ENCODE results near the gene RNF141. TPM values are rescaled to one million over a fixed set of nuclear protein-coding genes. Genes with fewer than 3 reads are reported as not detected.

The RNF141 gene
- total RNA-seq, 1 donor from 2014 or later: 15.4 TPM

DNA sequence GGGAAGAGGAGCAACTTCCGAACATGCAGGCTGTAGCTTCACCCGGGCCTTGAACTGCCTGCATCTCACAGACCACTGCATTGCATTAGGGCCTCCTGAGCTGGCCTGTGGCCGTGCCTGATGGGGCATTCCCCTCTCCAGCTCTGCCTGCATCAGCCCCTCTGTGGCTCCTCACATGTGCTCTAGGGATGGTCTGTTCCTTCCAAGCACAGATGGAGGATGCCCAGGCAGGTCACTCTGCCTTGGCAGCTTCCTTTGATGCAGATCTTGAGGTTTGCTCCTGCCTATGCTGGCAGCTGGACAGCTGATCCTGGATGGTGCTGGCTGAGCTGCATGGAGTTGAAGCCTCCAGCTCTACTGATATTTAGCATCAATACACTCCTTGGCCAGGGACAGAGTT lies 57.4 kb downstream of the RNF141 start:
- H3K4me3 Mint-ChIP-seq: no peak overlapping the region
- no peak for DNase-seq
- peaks cover 36% of the 10 kb centered on the region for H3K36me3 Mint-ChIP-seq (ENCODE audit: low read depth)
- H3K27ac Mint-ChIP-seq: no peak overlapping the region
- no peaks in the 10 kb centered on the region for H3K27me3 Mint-ChIP-seq
- H3K4me1 Mint-ChIP-seq: peaks cover 11% of the 10 kb centered on the region
- intact Hi-C loops (cut with micrococcal nuclease): no loop called here
- no peaks in the 10 kb centered on the region for H3K9me3 Mint-ChIP-seq

DNA sequence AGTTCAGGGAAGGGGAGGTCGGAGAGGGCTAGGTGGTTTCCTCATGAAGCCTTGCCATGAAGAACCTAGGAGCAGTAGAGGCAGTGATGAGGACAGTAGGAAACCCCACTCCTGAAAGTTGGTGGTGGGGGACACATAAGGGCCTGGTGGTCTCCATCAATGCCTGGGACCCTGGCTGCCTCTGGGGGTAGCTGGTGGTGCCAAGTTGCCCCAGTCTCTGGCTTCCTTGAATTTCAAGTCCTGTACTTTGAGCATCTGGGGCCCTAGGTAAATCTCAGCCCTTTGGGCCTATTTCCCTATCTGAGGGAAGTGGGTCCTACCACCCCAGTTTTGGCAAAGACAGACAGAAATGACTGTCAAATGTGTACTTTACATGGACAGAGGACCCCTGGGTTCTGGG lies 57.8 kb downstream of the RNF141 start:
- H3K27me3 Mint-ChIP-seq: no peaks in the 10 kb centered on the region
- no peak overlapping the region for H3K4me3 Mint-ChIP-seq
- no peaks in the 10 kb centered on the region for H3K9me3 Mint-ChIP-seq
- H3K4me1 Mint-ChIP-seq: peaks cover 10% of the 10 kb centered on the region
- no peak overlapping the region for H3K27ac Mint-ChIP-seq
- intact Hi-C loops (cut with micrococcal nuclease): no loop called here
- peaks cover 35% of the 10 kb centered on the region for H3K36me3 Mint-ChIP-seq (ENCODE audit: low read depth)
- DNase-seq: no peak

DNA sequence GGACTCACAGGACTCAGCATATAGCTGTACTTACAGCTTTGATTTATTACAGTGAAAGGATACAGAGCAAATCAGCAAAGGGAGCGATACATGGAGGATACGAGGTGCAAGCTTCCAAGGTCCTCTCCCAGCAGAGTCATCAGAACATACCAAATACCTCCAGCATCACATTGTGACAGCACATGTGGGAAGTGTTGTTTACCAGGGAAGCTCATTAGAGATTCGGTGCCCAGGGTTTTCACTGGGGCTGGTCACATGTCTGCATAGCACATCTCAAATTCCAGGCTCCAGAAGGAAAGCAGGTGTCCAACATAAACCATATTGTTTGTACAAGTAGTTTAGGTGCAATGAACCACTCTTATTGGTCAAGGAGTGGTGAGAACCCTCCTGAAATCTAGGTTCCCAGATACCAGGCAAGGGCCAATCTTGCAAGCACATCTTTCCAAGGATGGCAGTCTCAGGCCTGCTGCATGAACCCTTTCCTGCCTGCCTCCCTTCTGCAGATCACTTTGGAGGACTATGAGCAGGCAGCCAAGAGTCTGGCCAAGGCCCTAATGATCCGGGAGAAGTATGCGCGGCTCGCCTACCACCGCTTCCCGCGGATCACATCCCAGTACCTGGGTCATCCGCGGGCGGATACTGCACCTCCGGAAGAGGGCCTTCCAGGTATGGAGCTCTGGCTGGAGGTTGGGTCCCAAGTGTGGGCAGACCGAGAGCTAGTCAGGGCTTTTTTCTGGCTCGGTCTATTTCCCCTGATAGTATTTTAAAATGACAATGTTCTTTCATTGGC lies 59.2 kb downstream of the RNF141 start:
- no peak for DNase-seq
- H3K4me3 Mint-ChIP-seq: no peak overlapping the region
- H3K27ac Mint-ChIP-seq: no peak overlapping the region
- H3K36me3 Mint-ChIP-seq (ENCODE audit: low read depth): peaks cover 34% of the 10 kb centered on the region
- intact Hi-C loops (cut with micrococcal nuclease): no loop called here
- H3K9me3 Mint-ChIP-seq: no peaks in the 10 kb centered on the region
- no peaks in the 10 kb centered on the region for H3K27me3 Mint-ChIP-seq
- H3K4me1 Mint-ChIP-seq: peaks cover 5% of the 10 kb centered on the region

DNA sequence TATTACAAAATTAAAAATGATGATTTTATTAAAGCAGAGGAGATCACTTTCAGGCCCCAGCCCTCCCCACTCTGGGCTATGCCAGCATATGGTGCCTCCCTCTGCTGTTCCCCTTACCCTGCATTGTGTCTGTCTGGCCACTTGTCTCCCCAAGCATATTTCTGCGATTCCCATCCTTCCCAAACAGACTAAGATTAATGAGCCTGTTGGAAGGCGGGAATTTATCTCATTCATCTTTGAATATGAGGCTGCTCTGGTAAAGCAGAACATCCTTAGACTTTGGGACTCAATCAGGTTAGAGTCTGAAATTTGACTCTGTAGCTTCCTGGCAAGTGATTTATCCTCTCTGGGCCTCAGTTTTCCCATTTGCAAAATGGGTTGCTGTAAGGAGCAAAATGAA lies 60.2 kb downstream of the RNF141 start:
- no peak overlapping the region for H3K27ac Mint-ChIP-seq
- no peak for DNase-seq
- no peaks in the 10 kb centered on the region for H3K27me3 Mint-ChIP-seq
- intact Hi-C loops (cut with micrococcal nuclease): no loop called here
- peaks cover 5% of the 10 kb centered on the region for H3K4me1 Mint-ChIP-seq
- peaks cover 35% of the 10 kb centered on the region for H3K36me3 Mint-ChIP-seq (ENCODE audit: low read depth)
- H3K9me3 Mint-ChIP-seq: no peaks in the 10 kb centered on the region
- no peak overlapping the region for H3K4me3 Mint-ChIP-seq

DNA sequence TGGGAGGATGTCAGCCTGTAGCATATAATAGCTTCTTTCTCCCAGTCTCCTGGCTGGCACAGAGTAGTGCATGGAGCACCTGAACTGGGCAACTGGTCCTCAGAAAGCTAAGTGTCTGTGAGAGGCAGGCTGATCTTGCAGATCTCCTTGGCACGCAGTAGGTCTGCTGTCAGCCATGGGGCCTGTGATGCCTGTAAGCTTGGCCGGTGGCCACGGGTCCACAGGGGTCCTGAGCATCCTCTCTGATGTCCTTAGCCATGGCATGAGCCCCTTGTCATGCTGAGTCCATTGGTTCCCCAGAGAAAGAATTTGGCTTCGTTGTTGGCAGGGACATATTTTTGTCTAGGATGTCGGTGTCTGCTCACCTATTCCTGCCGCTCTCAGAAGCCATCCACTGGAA lies 61.0 kb downstream of the RNF141 start:
- no peaks in the 10 kb centered on the region for H3K9me3 Mint-ChIP-seq
- peaks cover 5% of the 10 kb centered on the region for H3K4me1 Mint-ChIP-seq
- intact Hi-C loops (cut with micrococcal nuclease): no loop called here
- H3K27me3 Mint-ChIP-seq: no peaks in the 10 kb centered on the region
- H3K27ac Mint-ChIP-seq: no peak overlapping the region
- H3K36me3 Mint-ChIP-seq (ENCODE audit: low read depth): peaks cover 39% of the 10 kb centered on the region
- H3K4me3 Mint-ChIP-seq: no peak overlapping the region
- no peak for DNase-seq

DNA sequence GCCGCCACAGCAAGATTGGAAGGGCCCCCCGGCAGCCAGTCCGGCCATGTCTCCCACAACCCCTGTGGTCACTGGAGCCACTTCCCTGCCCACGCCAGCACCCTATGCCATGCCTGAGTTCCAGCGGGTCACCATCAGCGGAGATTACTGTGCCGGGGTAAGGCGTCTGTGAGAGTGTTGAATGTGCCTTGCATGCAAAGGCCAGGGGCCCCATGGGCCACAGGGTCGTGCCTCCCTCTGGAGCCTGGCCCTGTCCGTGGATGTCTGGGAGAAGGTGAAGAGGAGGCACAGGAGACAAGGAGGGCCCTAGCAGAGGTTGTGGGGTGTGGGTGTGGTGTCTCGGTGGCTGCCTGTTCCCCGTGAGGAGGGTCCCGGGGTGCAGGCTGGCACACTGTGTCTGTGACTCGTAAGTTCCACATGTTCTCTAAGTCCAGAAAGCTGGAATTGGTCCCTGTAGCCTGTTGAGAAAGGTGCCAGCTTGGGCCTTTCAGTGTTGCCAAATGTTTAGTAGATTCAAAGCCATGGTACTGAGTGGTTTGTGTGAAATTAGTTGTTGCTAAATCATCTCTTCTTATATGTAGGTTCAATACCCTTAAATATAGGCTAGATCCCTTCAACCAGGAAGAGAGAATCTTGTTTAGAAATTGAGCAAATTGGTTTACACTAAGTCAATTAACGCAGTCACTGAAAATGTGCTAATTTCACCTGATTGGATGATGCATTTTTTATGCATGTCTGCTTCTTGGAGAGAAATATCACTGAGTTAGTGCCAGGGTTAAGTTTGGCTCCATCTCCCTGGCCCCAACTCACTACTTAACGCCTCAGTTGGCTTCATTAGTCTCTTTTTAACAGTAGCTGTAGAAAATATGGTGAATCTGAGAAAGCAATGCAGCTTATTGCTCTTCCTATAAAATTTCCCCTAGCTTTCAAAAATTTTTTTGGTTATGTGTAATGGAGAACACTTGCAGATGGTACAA lies 62.1 kb downstream of the RNF141 start:
- Mint-ChIP-seq H3K27ac (no peak overlapping the region), H3K4me1 (peaks cover 5% of the 10 kb centered on the region), H3K36me3 (ENCODE audit: low read depth) (peaks cover 42% of the 10 kb centered on the region), H3K27me3 (no peaks in the 10 kb centered on the region), H3K9me3 (no peaks in the 10 kb centered on the region), H3K4me3 (no peak overlapping the region)
- DNase-seq: no peak
- intact Hi-C loops (cut with micrococcal nuclease): no loop called here

DNA sequence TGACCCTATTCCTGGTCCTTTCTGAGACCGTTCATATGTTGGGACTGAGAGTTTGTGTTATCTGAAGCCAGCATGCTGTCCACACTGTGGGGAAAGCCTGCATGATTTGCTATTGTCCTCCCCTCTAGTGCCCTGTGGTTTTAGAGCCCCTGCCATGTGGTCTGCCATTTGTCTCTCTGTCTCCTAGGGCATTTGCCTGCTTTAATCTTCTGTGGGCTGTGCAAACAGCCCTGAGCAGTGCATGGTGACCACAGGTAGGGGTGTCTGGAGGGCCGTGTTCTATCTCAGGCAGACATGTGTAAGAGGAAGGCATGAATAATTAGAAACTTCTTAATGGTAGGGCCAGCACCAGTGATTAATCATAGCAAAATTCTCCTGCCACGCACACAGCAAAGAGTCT lies 62.9 kb downstream of the RNF141 start:
- H3K36me3 Mint-ChIP-seq (ENCODE audit: low read depth): peaks cover 45% of the 10 kb centered on the region
- no peaks in the 10 kb centered on the region for H3K9me3 Mint-ChIP-seq
- H3K4me1 Mint-ChIP-seq: peaks cover 5% of the 10 kb centered on the region
- H3K27ac Mint-ChIP-seq: no peak overlapping the region
- no peak overlapping the region for H3K4me3 Mint-ChIP-seq
- intact Hi-C loops (cut with micrococcal nuclease): no loop called here
- no peaks in the 10 kb centered on the region for H3K27me3 Mint-ChIP-seq
- no peak for DNase-seq

DNA sequence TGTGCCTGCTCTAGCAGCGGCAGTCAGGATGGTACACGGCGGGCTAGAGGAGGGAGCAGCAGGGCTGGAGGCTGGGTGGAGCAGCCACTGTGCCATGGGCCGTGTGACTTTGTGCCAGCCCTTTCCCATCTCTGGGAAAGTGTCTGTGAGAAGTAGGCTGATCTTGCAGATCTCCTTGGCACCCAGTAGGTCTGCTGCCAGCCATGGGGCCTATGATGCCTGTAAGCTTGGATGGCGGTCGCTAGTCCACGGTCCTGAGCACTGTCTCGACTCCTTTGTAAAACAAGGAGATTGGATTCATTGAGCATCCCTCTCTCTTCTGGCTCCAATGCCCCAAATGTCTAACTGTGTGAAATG lies 63.3 kb downstream of the RNF141 start:
- H3K27ac Mint-ChIP-seq: no peak overlapping the region

DNA sequence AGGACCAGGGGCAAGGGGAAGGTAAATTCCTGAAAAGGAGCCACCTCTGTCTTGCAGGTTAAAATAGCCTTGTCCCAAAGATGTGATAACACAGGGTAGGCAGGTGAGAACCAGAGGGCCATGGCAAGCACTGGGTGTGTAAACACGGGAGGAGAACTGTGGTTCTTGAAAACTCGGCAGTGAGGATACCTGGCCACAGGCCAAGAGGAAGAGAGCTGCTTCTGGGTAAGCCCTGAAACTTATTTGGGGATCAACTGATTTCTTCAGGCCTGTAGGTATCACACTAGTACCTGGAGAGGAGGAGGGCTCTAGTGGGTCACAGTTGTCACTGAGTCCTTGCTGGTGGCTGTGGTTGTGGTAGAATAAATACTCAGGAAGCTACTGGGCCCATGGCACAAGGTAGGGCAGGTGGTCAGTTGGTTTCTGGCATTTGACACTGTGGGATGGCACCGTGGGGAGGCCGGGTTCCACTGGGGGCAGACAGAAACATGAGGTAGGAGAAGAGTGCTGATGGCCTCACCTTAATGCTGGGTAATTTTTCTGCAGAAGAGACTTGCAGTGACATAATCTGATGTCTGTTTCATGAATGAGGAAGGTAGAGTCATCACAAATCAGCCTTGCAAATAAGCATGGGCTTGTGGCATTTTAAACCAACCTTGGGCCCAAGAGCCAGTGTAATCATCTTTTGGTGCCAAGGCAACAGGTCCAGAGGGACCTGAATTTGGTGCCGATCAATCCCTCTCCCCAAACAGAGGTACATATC lies 63.9 kb downstream of the RNF141 start:
- no peak overlapping the region for H3K4me3 Mint-ChIP-seq
- no peak for DNase-seq
- intact Hi-C loops (cut with micrococcal nuclease): no loop called here
- no peak overlapping the region for H3K27ac Mint-ChIP-seq
- H3K36me3 Mint-ChIP-seq (ENCODE audit: low read depth): peaks cover 45% of the 10 kb centered on the region
- peaks cover 5% of the 10 kb centered on the region for H3K4me1 Mint-ChIP-seq
- H3K27me3 Mint-ChIP-seq: no peaks in the 10 kb centered on the region
- H3K9me3 Mint-ChIP-seq: no peaks in the 10 kb centered on the region

More for the DNA sequence above, 63.3 kb downstream of the RNF141 start:
- intact Hi-C loops (cut with micrococcal nuclease): no loop called here
- H3K27me3 Mint-ChIP-seq: no peaks in the 10 kb centered on the region
- H3K4me1 Mint-ChIP-seq: peaks cover 5% of the 10 kb centered on the region
- no peak overlapping the region for H3K4me3 Mint-ChIP-seq
- no peak for DNase-seq
- H3K9me3 Mint-ChIP-seq: no peaks in the 10 kb centered on the region
- H3K36me3 Mint-ChIP-seq (ENCODE audit: low read depth): peaks cover 44% of the 10 kb centered on the region

DNA sequence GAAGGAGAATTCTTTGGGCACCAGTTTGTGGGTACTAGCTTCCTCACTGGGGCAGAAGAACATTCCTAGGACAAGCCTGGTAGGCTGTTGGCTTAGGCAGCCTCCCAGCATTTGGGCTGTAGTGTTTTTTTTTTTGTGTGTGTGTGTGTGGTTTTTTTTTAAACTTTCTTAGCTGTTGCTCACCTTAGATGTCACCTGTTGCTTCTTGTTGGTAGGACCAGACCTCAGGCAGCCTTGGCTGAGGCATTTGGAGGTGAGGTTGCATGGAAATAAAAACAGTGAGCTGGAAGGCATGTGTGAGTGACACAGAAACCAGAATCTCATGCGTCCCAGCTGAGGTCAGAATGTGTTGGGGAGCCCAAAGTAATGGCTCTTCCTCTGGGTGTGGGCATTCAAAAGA lies 64.6 kb downstream of the RNF141 start:
- no peak for DNase-seq
- intact Hi-C loops (cut with micrococcal nuclease): no loop called here
- H3K9me3 Mint-ChIP-seq: peaks cover 4% of the 10 kb centered on the region
- peaks cover 46% of the 10 kb centered on the region for H3K36me3 Mint-ChIP-seq (ENCODE audit: low read depth)
- no peak overlapping the region for H3K27ac Mint-ChIP-seq
- H3K4me3 Mint-ChIP-seq: no peak overlapping the region
- peaks cover 5% of the 10 kb centered on the region for H3K4me1 Mint-ChIP-seq
- H3K27me3 Mint-ChIP-seq: no peaks in the 10 kb centered on the region

DNA sequence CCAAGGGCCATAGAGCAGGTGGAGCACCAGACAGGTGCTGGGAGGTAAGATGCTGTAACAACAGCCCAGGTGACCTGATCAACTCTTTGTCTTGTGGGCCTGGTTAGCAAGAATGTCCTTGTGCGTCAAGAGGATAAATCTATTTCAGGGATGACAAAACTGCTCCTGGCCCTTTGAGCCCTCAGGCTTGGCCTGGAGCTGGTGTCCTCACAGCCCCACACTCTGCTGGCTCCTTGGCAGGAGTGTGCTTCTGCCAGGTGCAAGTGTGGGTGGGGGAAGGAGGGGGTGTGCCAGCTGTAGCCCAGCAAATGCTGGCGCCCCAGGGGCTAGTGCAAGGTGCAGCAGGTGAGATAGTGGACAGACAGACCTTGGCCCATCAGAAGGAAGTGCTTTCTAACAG lies 66.4 kb downstream of the RNF141 start:
- Mint-ChIP-seq H3K36me3 (ENCODE audit: low read depth) (peaks cover 44% of the 10 kb centered on the region), H3K4me3 (no peak overlapping the region), H3K27me3 (no peaks in the 10 kb centered on the region), H3K27ac (no peak overlapping the region), H3K4me1 (peaks cover 5% of the 10 kb centered on the region), H3K9me3 (peaks cover 7% of the 10 kb centered on the region)
- DNase-seq: no peak
- intact Hi-C loops (cut with micrococcal nuclease): no loop called here

DNA sequence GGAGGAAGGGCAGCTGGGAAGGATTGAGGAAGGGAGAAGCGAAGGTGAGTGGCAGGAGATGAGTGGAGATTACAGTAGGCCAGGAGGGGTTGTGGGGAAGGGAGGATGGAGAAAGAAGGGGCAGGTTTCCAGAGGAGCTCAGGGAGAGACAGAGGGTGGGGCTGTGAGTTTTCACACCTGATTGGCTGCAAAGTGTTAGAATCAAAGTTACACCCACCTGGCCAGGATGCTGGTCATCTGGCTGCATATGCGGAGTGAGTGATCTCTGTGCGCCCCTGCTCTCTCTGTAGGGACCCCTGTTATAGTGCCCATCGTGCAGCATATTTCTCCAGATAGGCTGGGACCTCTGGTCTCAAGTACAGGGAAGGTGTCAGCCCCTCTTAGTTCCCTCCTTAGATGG lies 67.6 kb downstream of the RNF141 start:
- no peak overlapping the region for H3K27ac Mint-ChIP-seq
- intact Hi-C loops (cut with micrococcal nuclease): no loop called here
- peaks cover 54% of the 10 kb centered on the region for H3K36me3 Mint-ChIP-seq (ENCODE audit: low read depth)

DNA sequence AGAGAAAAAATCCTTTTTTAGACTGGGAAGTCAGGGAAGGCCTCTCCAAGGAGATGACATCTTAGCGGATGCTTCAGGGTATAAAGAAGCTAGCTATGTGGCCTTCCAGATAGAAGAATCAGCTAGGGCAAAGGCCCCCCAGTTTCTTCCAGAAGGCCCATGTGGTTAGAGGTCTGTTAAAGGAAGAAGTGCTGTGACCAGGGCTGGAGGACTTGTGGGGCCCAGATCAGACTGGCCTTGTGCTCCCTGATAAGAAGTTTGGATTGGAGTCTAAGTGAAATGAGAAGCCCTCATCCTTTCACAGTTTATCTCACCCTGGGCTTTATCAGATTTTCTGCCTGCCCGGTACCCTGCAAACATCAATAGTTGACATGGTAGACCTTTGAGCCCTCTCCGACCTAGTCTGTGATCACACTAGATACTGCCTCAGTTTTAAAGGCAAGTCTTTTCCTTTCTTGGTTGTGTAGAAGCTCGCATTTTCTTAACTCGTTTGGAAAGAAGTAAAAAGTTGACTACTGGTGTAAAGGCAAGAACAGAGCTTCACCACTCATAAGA lies 78.2 kb downstream of the RNF141 start:
- intact Hi-C loops (cut with micrococcal nuclease): no loop called here
- Mint-ChIP-seq H3K27ac (peak overlapping the region; percentile 10), H3K4me3 (no peak overlapping the region)

More for the DNA sequence above, 67.6 kb downstream of the RNF141 start:
- Mint-ChIP-seq H3K9me3 (peaks cover 19% of the 10 kb centered on the region), H3K27me3 (no peaks in the 10 kb centered on the region), H3K4me3 (no peak overlapping the region), H3K4me1 (peaks cover 9% of the 10 kb centered on the region)
- no peak for DNase-seq

More for the DNA sequence above, 78.2 kb downstream of the RNF141 start:
- H3K4me1 Mint-ChIP-seq: peaks cover 21% of the 10 kb centered on the region
- peaks cover 64% of the 10 kb centered on the region for H3K36me3 Mint-ChIP-seq (ENCODE audit: low read depth)
- DNase-seq: no peak
- H3K9me3 Mint-ChIP-seq: peaks cover 5% of the 10 kb centered on the region
- H3K27me3 Mint-ChIP-seq: no peaks in the 10 kb centered on the region
